ENCODE measurements around the gene CCSER1.

GRCh38 chr4:91502365-91502764 lies 1375.2 kb downstream of the CCSER1 start:
- TF ChIP-seq CTCF (IDR thresholded peaks at IDR 0.05; ENCODE audit: low read depth, low read length, poor library complexity, severe bottlenecking) (no peak), EZH2phosphoT487 (IDR thresholded peaks at IDR 0.05; ENCODE audit: borderline replicate concordance, low read length) (no peak)
